Measurements from ENCODE around the gene CCDC106. TPM values are rescaled to one million over a fixed set of nuclear protein-coding genes. Genes with fewer than 3 reads are reported as not detected.

Gene CCDC106
- 8.0 and 9.0 TPM in 2 replicates for total RNA-seq

DNA sequence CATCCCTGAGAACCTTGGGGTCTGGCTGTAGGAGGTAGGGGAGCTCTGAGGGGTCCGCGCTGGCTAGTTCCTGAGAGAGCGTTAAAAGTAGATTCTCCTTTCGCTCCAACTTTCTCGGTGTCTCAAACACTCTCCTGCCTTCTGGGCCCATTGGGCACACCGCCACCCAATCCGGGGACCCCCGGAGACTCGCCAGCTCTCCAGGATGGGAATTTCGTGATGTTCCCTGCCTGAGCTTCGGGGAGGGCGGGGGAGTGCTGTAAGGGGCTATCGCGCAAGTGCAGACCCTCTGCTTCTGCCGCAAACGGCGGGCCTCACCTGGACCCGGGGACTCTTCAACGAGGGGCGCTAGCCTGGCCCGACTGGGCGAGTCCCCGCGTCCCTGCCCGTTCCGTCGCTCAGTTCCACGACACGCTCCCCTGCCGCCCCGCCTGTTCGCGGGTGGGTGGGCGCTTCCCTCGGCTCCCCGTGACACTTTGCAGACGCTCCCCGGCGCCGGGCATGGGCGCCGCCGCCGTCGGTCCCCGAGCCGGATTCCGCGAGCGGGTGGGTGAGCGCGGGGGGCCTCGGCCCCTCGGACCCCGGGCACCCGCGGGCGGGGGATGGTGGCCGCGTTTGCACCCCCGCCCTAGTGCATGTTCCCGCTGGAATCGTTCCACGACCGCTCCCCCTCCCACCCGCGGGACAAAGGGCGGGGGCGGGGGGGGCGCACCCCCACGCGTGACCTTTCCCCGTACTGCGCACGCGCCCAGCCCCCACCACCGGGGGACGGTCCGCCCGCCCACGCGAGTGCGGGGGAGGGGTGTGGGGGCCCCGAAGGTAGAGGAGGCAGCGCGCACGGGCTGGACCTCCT lies at the start of gene CCDC106:
CCDC106 (plus strand) TSS at position 481 of the 853 bp plus-strand sequence. CDS start 835 bp downstream, outside the sequence.
- peak; percentile 85 for DNase-seq
- Mint-ChIP-seq H3K9me3 (no peaks in the 10 kb centered on the region), H3K36me3 (ENCODE audit: low read depth) (peaks cover 44% of the 10 kb centered on the region), H3K4me3 (peak within 1 kb of the TSS; percentile 86), H3K27ac (peak within 1 kb of the TSS; percentile 85), H3K27me3 (no peaks in the 10 kb centered on the region), H3K4me1 (peaks cover 37% of the 10 kb centered on the region)
- intact Hi-C loops (cut with micrococcal nuclease), result no loop called here

DNA sequence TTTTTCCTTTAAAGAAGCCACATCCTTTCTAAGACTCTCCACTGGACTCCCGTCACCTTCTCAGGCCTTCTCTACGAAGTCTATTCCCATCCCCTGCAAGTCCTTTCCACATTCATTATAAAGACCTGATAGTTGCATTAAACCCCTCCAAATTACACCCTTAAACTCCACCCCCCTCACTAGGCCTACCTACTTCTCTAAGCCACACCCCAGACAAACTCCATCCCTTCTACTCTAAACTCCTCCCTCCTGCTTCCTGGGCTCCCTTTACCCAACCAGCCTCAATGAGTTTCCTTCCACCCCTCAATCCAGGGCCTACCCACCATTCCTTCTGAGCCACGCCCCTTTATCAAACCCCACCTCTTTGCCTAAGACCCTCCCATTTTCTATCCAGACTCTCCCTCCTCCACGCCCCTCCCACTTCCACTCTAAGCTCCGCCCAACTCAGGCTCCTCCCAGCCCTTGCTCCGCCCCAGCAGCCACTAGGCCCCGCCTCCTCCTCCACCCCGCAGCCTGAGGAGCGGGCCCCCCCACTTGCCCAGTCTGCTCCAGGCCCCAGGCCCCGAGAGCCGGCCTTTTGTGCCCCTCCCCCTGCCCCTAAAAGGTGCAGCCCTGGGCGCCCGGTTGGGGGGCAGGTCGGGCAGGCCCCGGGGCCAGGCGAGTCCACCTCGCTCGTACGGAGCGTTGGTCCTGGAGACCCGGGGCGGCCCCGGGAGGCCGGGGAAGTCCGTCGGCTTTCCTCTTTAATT lies 49.1 kb upstream of the CCDC106 start:
- H3K4me1 Mint-ChIP-seq, result peaks cover 29% of the 10 kb centered on the region
- no peaks in the 10 kb centered on the region for H3K27me3 Mint-ChIP-seq
- peak; percentile 99 for DNase-seq
- intact Hi-C loops (cut with micrococcal nuclease), result loop anchor here (1.0 to 5.0 kb wide), 10 partner anchors 12 to 482 kb away; partner anchors contain the start of genes KMT5C, PPP1R12C, PPP6R1 and RPL28
- H3K9me3 Mint-ChIP-seq, result peaks cover 8% of the 10 kb centered on the region
- peak overlapping the region; percentile 88 for H3K4me3 Mint-ChIP-seq
- peak overlapping the region; percentile 98 for H3K27ac Mint-ChIP-seq
- H3K36me3 Mint-ChIP-seq (ENCODE audit: low read depth), result peaks cover 42% of the 10 kb centered on the region

DNA sequence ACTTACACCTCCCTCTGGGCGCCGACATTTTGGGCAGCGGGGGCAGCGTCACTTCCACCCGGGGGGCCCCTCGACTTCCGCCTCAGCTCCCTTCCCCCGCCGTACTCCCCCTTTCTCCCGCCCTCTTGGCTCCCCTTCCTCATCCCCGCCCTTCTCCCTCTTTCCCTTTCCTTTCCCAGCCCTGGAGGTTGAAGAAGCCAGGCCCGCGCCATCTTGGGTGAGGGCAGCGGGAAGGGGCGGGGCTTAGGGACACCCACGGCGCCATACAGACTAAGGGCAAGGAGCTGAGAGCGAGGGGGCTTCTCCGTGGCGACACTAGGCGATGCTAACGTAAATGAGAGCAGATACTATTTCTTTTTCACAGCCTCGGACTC lies 48.6 kb upstream of the CCDC106 start, which contains the start of gene FIZ1:
FIZ1 (minus strand) TSS at position 50 of the 374 bp plus-strand sequence. CDS start 1,652 bp downstream, outside the sequence.
- peaks cover 42% of the 10 kb centered on the region for H3K36me3 Mint-ChIP-seq (ENCODE audit: low read depth)
- peaks cover 8% of the 10 kb centered on the region for H3K9me3 Mint-ChIP-seq
- no peaks in the 10 kb centered on the region for H3K27me3 Mint-ChIP-seq
- intact Hi-C loops (cut with micrococcal nuclease), result loop anchor here (1.0 to 5.0 kb wide), 10 partner anchors 12 to 482 kb away; partner anchors contain the start of genes KMT5C, PPP1R12C, PPP6R1 and RPL28
- peak within 1 kb of the TSS; percentile 98 for H3K27ac Mint-ChIP-seq
- H3K4me1 Mint-ChIP-seq, result peaks cover 30% of the 10 kb centered on the region
- H3K4me3 Mint-ChIP-seq, result peak within 1 kb of the TSS; percentile 88
- DNase-seq, result peak; percentile 99

DNA sequence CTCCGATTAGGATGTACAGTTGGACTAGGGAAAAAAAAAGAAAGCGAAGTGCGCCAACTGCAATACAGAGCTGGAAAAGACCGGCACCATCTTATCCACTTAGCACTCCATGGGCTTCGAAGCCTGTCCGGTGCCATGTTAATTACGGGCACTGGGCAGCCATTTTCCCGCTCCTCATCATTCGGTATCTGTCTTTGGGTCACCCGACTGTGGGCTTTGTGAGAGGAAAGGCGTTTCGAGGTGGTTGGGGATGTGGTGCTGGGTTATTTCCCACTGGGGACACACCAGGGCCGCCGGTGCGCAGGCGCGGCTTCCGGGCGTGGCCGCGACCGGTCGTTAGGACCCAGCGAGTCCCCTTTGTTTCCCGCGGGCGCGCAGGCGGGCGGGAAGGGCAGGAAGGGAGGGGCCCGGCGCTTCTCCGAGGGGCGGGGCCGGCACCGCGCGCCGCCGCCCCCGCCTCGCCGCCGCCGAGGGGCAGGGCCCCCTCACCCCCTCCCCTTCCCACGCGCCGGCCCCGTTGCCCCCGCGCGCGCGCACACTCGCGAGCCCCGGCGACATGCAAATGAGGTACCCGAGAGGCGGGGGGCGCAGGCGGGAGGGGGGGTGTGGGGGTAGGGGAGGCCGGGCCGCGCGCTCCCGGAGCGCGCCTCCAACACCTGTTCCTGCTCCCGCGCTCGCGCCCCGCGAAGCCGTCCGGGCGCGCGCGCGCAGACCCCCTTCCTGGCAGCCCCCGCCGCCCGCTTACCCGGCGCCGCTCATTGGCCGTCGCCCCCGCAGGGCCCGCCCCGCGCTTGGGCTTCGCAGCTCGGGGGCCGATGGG lies 48.0 kb upstream of the CCDC106 start, which contains the start of gene ZNF524:
ZNF524 (plus strand) TSS at position 447 of the 820 bp plus-strand sequence. CDS start 1,825 bp downstream, outside the sequence.
- peaks cover 5% of the 10 kb centered on the region for H3K9me3 Mint-ChIP-seq
- H3K36me3 Mint-ChIP-seq (ENCODE audit: low read depth), result peaks cover 37% of the 10 kb centered on the region
- intact Hi-C loops (cut with micrococcal nuclease), result loop anchor here (1.0 to 5.0 kb wide), 10 partner anchors 13 to 483 kb away; partner anchors contain the start of genes KMT5C, PPP1R12C, PPP6R1 and RPL28
- H3K27me3 Mint-ChIP-seq, result no peaks in the 10 kb centered on the region
- H3K27ac Mint-ChIP-seq, result peak within 1 kb of the TSS; percentile 98
- peak within 1 kb of the TSS; percentile 88 for H3K4me3 Mint-ChIP-seq
- peak; percentile 96 for DNase-seq
- peaks cover 32% of the 10 kb centered on the region for H3K4me1 Mint-ChIP-seq

DNA sequence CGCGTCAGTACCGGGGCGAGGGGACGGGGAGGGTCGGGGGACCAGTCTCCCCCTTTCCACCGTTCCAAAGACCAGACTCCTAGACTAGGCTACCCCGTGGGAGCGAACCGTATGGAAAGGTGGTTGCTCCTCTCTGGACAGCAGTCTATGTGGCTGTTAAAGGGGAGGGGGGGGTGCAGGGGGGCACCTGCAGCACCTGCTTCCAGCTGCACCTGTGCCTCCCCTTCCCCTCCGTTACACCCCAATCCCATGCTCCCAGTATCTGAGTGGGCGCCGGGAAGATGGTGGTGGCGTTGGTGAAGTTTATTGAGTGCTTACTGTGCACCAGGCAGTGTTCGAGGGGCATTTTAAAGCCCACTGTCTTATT lies 47.4 kb upstream of the CCDC106 start:
- Mint-ChIP-seq H3K27me3 (no peaks in the 10 kb centered on the region), H3K36me3 (ENCODE audit: low read depth) (peaks cover 31% of the 10 kb centered on the region), H3K27ac (peak overlapping the region; percentile 89), H3K9me3 (peaks cover 3% of the 10 kb centered on the region), H3K4me1 (peaks cover 30% of the 10 kb centered on the region), H3K4me3 (peak overlapping the region; percentile 87)
- DNase-seq, result no peak
- intact Hi-C loops (cut with micrococcal nuclease), result no loop called here

DNA sequence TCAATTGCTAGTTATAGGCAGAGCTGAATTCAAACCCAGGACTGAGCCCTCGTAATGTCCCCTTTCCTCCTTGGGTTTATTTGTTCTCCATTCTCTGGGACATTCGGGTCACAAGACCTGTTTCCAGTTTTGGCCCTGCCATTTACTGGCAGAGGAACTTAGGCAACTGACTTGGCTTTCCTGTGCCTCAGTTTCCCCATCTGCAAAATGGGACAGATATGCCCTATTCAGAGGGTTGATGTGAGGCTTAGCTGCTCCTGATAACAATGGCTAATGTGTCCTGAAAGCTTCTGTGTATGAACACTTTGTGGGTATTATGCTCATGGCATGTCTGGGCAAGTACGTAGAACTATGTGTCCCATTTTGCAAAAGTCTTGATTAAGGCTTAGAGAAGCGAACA lies 46.9 kb upstream of the CCDC106 start:
- Mint-ChIP-seq H3K9me3 (peaks cover 3% of the 10 kb centered on the region), H3K4me1 (peaks cover 33% of the 10 kb centered on the region), H3K36me3 (ENCODE audit: low read depth) (peaks cover 31% of the 10 kb centered on the region), H3K27ac (peak overlapping the region; percentile 89), H3K4me3 (peak overlapping the region; percentile 87), H3K27me3 (peaks cover 3% of the 10 kb centered on the region)
- peak; percentile 64 for DNase-seq
- intact Hi-C loops (cut with micrococcal nuclease), result no loop called here

DNA sequence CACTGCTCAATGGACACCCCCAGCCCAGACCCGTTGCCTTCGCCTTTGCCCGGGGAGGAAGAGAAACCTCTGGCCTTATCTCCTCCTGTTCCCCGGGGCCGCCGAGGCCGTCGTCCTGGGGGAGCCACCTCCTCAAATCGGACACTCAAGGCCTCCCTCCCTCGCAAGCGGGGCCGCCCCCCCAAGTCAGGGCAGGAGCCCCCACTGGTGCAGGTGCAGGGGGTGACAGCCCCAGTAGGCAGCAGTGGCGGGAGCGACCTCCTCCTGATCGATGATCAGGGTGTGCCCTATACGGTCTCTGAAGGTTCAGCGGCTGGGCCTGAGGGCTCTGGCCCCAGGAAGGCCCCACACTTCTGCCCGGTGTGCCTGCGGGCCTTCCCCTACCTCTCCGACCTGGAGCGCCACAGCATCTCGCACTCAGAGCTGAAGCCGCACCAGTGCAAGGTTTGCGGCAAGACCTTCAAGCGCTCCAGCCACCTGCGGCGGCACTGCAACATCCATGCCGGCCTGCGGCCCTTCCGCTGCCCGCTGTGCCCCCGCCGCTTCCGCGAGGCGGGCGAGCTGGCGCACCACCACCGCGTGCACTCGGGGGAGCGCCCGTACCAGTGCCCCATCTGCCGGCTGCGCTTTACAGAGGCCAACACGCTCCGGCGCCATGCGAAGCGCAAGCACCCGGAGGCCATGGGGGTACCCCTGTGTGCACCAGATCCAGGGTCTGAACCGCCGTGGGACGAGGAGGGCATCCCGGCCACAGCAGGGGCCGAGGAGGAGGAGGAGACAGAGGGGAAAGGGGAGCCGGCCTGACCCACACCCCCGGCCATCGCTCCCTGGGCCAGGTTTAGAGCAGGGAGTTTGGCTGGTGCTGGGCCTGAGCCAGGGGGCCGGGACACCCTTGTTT lies 45.7 kb upstream of the CCDC106 start:
- DNase-seq, result peak; percentile 60
- H3K36me3 Mint-ChIP-seq (ENCODE audit: low read depth), result peaks cover 28% of the 10 kb centered on the region
- H3K27me3 Mint-ChIP-seq, result peaks cover 3% of the 10 kb centered on the region
- no peak overlapping the region for H3K27ac Mint-ChIP-seq
- intact Hi-C loops (cut with micrococcal nuclease), result no loop called here
- peak overlapping the region; percentile 87 for H3K4me3 Mint-ChIP-seq
- peaks cover 45% of the 10 kb centered on the region for H3K4me1 Mint-ChIP-seq
- H3K9me3 Mint-ChIP-seq, result peaks cover 3% of the 10 kb centered on the region

DNA sequence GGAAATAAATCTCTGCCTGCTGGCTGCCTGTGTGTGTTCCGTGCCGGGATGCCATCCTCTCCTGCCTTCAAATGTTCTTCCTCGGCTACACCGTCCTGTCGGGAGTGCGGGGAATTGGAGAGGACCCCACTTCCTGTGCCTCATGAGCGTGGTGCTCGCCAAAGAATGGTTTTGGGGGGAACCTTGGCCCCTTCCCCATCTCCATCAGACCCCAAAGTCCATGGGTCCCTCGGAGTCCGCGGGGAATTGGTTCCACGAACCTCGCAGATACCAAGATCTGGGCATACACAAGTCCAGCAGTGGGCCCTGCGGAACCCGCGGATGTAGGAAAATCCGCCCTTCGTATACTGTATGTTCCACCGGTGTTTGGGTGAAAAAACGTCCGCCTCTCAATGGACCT lies 44.9 kb upstream of the CCDC106 start:
- Mint-ChIP-seq H3K4me3 (peak overlapping the region; percentile 61), H3K27ac (no peak overlapping the region), H3K36me3 (ENCODE audit: low read depth) (peaks cover 29% of the 10 kb centered on the region), H3K27me3 (peaks cover 3% of the 10 kb centered on the region), H3K9me3 (peaks cover 3% of the 10 kb centered on the region), H3K4me1 (peaks cover 48% of the 10 kb centered on the region)
- intact Hi-C loops (cut with micrococcal nuclease), result no loop called here
- no peak for DNase-seq

DNA sequence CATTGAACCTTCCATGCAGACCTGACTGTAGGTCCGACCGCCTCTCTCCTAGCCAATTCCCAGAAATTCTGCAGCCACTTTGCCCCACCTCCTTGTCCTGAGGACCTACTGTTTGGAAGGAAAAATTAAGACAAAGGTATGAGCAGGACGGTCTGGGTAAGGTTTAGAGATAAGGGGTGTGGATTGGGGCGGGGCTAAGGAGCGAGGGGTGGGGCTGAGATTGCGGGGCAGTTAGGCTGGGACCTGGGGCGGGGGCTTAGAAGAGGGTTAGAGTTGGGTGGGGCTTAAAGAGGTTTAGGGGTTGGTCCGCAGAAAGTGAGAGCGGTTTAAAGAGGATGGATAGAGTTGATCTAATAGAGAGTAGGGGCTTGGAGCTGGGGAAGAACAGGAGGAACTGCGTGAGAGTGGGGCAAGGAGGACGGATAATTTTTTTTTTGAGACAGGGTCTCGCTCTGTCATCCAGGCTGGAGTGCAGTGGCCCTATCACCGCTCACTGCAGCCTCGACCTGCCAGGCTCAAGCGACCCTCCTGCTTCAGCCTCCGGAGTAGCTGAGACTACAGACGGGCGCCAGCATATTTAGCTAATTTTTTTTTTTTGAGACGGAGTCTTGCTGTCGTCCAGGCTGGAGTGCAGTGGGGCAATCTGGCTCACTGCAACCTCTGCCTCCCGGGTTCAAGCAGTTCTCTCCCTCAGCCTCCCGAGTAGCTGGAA lies 44.3 kb upstream of the CCDC106 start:
- intact Hi-C loops (cut with micrococcal nuclease), result no loop called here
- Mint-ChIP-seq H3K36me3 (ENCODE audit: low read depth) (peaks cover 27% of the 10 kb centered on the region), H3K4me1 (peaks cover 48% of the 10 kb centered on the region), H3K27ac (peak overlapping the region; percentile 58), H3K27me3 (peaks cover 3% of the 10 kb centered on the region), H3K4me3 (peak overlapping the region; percentile 61), H3K9me3 (peaks cover 2% of the 10 kb centered on the region)
- DNase-seq, result peak; percentile 62

DNA sequence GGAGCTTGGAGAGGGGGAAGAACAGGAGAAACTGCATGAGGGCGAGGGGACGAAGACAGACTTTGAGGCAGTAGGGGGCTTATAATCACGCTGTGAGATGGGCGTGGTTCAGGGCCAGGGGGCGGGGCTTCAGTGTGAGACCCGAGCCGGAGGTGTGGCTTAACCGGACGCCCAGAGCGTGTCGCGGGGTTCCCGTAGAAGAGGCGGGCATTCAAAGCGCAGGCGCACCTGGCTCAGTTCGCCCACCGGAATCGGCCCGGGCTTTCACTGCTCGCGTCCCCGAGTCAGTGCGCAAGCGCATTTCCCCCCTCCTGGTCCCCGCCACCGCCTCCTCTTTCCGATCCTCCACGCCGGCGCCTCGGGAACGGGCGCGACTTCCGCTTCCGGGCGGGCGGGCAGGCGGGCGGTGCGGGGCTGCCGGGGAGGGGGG lies 42.8 kb upstream of the CCDC106 start:
- Mint-ChIP-seq H3K9me3 (no peaks in the 10 kb centered on the region), H3K36me3 (ENCODE audit: low read depth) (peaks cover 35% of the 10 kb centered on the region), H3K4me1 (peaks cover 46% of the 10 kb centered on the region), H3K27ac (peak overlapping the region; percentile 93), H3K27me3 (peaks cover 3% of the 10 kb centered on the region), H3K4me3 (peak overlapping the region; percentile 85)
- intact Hi-C loops (cut with micrococcal nuclease), result loop anchor here (1.0 kb wide), 3 partner anchors 19 to 129 kb away; partner anchors contain the start of genes ZNF628 and ZNF784
- peak; percentile 100 for DNase-seq

DNA sequence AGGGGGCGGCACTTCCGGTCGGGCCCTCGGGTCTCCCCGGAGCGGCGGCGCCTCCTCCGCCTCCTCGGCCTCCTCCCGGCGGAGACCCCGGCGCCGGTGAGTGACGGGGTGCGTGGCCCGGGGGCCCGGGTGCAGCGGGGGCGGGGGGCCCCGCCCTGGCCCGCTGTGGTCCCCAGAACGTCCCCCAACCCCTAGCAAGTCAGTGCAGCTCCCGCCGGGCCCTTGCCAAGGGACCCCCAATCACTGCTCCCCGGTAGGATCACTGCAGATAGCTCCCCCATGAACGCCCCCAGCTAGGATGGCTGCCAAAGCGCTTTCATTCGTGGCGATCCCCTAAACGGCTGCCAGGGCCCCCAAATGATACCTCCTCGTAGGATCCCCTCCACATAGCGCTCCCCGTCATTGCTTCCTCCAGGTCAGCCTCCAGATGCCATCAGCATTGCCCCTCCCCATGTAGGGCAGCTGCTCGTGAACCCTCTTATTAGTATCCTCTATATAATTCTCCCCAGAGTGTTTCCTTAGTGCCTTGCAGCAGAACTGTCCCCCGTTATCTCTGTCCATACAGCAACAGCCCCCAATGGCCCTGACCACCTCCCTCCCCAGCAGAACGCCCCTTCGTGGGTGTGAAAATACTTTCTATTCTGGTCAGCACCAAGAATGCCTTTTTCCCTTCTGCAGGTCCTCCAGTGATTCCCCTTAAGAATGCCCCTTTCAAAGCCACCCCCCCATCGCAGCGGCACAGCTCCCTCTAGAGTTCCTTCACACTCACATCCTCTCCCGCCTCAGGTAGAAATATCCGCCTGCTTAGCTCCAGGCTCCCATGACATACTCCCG lies 42.2 kb upstream of the CCDC106 start, which contains the start of gene ZNF865:
ZNF865 (plus strand) TSS at position 11 of the 834 bp plus-strand sequence. CDS start 7,972 bp downstream, outside the sequence.
- peaks cover 48% of the 10 kb centered on the region for H3K4me1 Mint-ChIP-seq
- H3K27ac Mint-ChIP-seq, result peak within 1 kb of the TSS; percentile 93
- intact Hi-C loops (cut with micrococcal nuclease), result loop anchor here (1.0 kb wide), 5 partner anchors 18 to 130 kb away; partner anchors contain the start of genes ZNF628 and ZNF784
- H3K9me3 Mint-ChIP-seq, result no peaks in the 10 kb centered on the region
- H3K4me3 Mint-ChIP-seq, result peak within 1 kb of the TSS; percentile 93
- H3K36me3 Mint-ChIP-seq (ENCODE audit: low read depth), result peaks cover 40% of the 10 kb centered on the region
- DNase-seq, result peak; percentile 90
- H3K27me3 Mint-ChIP-seq, result peaks cover 3% of the 10 kb centered on the region

Measured in activated CD4-positive, alpha-beta T cell treated with anti-CD3 and anti-CD28 coated beads, Interleukin-2, amount 10 ng/mL, durations not matched to agents 24 days and 14 days (primary cell).